ENCODE data around the gene PGA4. TPM values are rescaled to one million over a fixed set of nuclear protein-coding genes. Genes with fewer than 3 reads are reported as not detected.
"Not testable (repeated sequence)": the region's sequence is repeated elsewhere in the genome, so short reads cannot be mapped to it uniquely, and the experiment has no call there.

The PGA4 gene
- total RNA-seq, result not detected in 3 replicates
- long read RNA-seq, result 0 reads

DNA sequence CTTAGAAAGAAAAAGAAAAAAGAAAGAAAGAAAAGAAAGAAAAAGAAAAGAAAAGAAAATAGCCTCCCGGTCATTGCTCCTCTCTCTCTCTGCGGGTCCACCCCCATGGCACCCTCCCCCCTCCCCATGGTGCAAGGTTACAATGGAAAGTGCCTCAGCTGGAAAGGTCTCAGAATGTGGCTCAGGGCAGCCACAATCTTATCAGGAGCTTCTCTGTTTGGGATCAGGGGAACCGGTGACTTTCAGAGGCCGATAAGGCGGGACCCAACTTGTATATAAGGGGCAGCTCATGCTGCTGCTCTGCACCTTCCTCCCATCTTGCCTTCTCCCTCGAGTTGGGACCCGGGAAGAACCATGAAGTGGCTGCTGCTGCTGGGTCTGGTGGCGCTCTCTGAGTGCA lies at the start of gene PGA4:
PGA4 (plus strand) TSS at position 301 of the 400 bp plus-strand sequence; CDS start at position 355, 54 bp downstream.
- not testable (repeated sequence) for H3K27me3 Mint-ChIP-seq (ENCODE audit: low read depth); H3K9me3 Mint-ChIP-seq (ENCODE audit: low read depth); H3K4me1 Mint-ChIP-seq (ENCODE audit: low read depth); H3K4me3 Mint-ChIP-seq (ENCODE audit: unreplicated experiment); DNase-seq (ENCODE audit: low spot score); H3K27ac Mint-ChIP-seq (ENCODE audit: unreplicated experiment); H3K36me3 Mint-ChIP-seq (ENCODE audit: low read depth)

GRCh38 chr11:61172356-61172755 lies 49.8 kb upstream of the PGA4 start:
- peaks cover 44% of the 10 kb centered on the region for H3K27me3 Mint-ChIP-seq (ENCODE audit: low read depth)
- TF ChIP-seq, protein P1, sequence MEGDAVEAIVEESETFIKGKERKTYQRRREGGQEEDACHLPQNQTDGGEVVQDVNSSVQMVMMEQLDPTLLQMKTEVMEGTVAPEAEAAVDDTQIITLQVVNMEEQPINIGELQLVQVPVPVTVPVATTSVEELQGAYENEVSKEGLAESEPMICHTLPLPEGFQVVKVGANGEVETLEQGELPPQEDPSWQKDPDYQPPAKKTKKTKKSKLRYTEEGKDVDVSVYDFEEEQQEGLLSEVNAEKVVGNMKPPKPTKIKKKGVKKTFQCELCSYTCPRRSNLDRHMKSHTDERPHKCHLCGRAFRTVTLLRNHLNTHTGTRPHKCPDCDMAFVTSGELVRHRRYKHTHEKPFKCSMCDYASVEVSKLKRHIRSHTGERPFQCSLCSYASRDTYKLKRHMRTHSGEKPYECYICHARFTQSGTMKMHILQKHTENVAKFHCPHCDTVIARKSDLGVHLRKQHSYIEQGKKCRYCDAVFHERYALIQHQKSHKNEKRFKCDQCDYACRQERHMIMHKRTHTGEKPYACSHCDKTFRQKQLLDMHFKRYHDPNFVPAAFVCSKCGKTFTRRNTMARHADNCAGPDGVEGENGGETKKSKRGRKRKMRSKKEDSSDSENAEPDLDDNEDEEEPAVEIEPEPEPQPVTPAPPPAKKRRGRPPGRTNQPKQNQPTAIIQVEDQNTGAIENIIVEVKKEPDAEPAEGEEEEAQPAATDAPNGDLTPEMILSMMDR (IDR thresholded peaks at IDR 0.05), result no peak
- no peaks in the 10 kb centered on the region for H3K4me1 Mint-ChIP-seq (ENCODE audit: low read depth)
- no peak for DNase-seq (ENCODE audit: low spot score)
- no peaks in the 10 kb centered on the region for H3K9me3 Mint-ChIP-seq (ENCODE audit: low read depth)
- no peak overlapping the region for H3K4me3 Mint-ChIP-seq (ENCODE audit: unreplicated experiment)
- peaks cover 1% of the 10 kb centered on the region for H3K36me3 Mint-ChIP-seq (ENCODE audit: low read depth)
- H3K27ac Mint-ChIP-seq (ENCODE audit: unreplicated experiment), result no peak overlapping the region

DNA sequence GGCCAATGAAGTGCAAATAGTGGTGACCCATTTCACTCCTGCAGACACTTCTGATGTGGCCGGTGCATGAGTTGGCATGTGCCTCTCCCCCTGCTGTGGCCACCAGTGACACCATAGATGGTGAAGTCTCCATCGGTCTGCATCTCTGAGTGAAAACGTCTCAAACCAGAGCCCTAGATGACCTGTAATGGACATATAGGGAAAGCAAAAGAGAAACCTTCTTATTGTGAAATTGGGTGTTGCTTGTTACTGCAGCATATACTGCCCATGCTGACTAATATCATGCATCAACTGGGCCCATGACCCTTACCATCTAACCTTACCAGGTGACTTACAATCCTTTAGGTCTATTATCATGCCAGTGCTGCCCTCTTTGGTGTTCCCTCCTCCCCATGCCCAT lies 49.3 kb upstream of the PGA4 start:
- peaks cover 1% of the 10 kb centered on the region for H3K36me3 Mint-ChIP-seq (ENCODE audit: low read depth)
- H3K4me1 Mint-ChIP-seq (ENCODE audit: low read depth), result no peaks in the 10 kb centered on the region
- no peak overlapping the region for H3K4me3 Mint-ChIP-seq (ENCODE audit: unreplicated experiment)
- no peak for DNase-seq (ENCODE audit: low spot score)
- peaks cover 44% of the 10 kb centered on the region for H3K27me3 Mint-ChIP-seq (ENCODE audit: low read depth)
- no peaks in the 10 kb centered on the region for H3K9me3 Mint-ChIP-seq (ENCODE audit: low read depth)
- TF ChIP-seq, protein P1 (IDR thresholded peaks at IDR 0.05), result no peak
- H3K27ac Mint-ChIP-seq (ENCODE audit: unreplicated experiment), result no peak overlapping the region

- H3K36me3 Mint-ChIP-seq (ENCODE audit: low read depth), result peaks cover 1% of the 10 kb centered on the region
- TF ChIP-seq, protein P1 (IDR thresholded peaks at IDR 0.05), result peak; percentile 65
- H3K27ac Mint-ChIP-seq (ENCODE audit: unreplicated experiment), result no peak overlapping the region
- no peaks in the 10 kb centered on the region for H3K4me1 Mint-ChIP-seq (ENCODE audit: low read depth)
- H3K4me3 Mint-ChIP-seq (ENCODE audit: unreplicated experiment), result no peak overlapping the region
- H3K27me3 Mint-ChIP-seq (ENCODE audit: low read depth), result peaks cover 44% of the 10 kb centered on the region
- no peak for DNase-seq (ENCODE audit: low spot score)
- H3K9me3 Mint-ChIP-seq (ENCODE audit: low read depth), result no peaks in the 10 kb centered on the region
Measured at GRCh38 chr11:61173456-61173855, 48.7 kb upstream of the PGA4 start.

- no peak for DNase-seq (ENCODE audit: low spot score)
- TF ChIP-seq, protein P1 (IDR thresholded peaks at IDR 0.05), result no peak
- Mint-ChIP-seq H3K9me3 (ENCODE audit: low read depth) (no peaks in the 10 kb centered on the region), H3K27ac (ENCODE audit: unreplicated experiment) (no peak overlapping the region), H3K4me3 (ENCODE audit: unreplicated experiment) (no peak overlapping the region), H3K27me3 (ENCODE audit: low read depth) (peaks cover 47% of the 10 kb centered on the region), H3K36me3 (ENCODE audit: low read depth) (peaks cover 1% of the 10 kb centered on the region), H3K4me1 (ENCODE audit: low read depth) (no peaks in the 10 kb centered on the region)
Measured at GRCh38 chr11:61174273-61174672, 47.9 kb upstream of the PGA4 start.

GRCh38 chr11:61174949-61175348 lies 47.2 kb upstream of the PGA4 start:
- TF ChIP-seq, protein P1 (IDR thresholded peaks at IDR 0.05), result no peak
- Mint-ChIP-seq H3K4me1 (ENCODE audit: low read depth) (no peaks in the 10 kb centered on the region), H3K4me3 (ENCODE audit: unreplicated experiment) (no peak overlapping the region), H3K9me3 (ENCODE audit: low read depth) (no peaks in the 10 kb centered on the region), H3K27me3 (ENCODE audit: low read depth) (peaks cover 48% of the 10 kb centered on the region), H3K27ac (ENCODE audit: unreplicated experiment) (no peak overlapping the region), H3K36me3 (ENCODE audit: low read depth) (peaks cover 1% of the 10 kb centered on the region)
- DNase-seq (ENCODE audit: low spot score), result no peak
